NCI-H1436 treated with DMSO at 0.1 percent for 48 hours (cell line): ENCODE results near the gene FBXO9.

Source experiments
- DNase-seq: peaks from one replicate; lab custom pipeline; 2025; lab: John Stamatoyannopoulos, UW

The FBXO9 gene

GRCh38 chr6:53095270-53095669 is 30.1 kb downstream of the FBXO9 start:
- no peak for DNase-seq

DNA sequence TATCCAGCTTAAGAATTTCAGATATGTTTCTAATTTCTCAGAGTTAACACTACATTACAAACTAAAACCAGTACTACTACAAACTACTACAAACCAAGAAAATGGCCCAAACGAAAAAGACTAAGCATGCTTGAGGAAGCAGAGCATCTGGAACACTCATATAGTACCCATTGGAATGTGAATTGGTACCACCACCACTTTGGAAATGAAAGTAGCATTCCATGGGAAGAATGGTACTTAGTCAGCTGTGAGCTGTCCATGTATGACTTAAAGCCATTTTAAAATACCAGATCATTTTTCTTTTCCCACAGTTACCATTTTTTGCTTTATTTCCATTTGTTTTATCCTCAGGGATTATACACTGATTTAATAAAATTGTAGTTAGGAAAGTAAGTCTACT is 30.5 kb downstream of the FBXO9 start:
- no peak for DNase-seq

DNA sequence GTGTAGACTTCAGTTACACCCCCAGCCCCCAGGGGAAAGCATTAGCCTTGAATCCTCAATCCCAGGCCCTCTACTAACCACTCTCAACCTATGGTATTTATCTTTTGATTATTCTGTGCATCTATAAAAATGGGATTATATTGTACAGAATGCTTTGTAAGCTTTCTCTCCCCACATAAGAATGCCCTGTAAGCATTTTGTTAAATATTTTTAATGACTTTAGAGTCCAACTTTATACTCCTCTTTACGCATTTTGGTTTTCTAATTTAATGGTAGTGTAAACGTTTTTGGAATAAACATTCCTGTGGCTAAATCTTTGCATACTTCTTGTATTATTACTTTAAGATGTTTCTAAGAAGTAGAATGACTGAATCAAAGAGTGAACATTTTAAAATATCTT is 35.4 kb downstream of the FBXO9 start:
- DNase-seq, result no peak

DNA sequence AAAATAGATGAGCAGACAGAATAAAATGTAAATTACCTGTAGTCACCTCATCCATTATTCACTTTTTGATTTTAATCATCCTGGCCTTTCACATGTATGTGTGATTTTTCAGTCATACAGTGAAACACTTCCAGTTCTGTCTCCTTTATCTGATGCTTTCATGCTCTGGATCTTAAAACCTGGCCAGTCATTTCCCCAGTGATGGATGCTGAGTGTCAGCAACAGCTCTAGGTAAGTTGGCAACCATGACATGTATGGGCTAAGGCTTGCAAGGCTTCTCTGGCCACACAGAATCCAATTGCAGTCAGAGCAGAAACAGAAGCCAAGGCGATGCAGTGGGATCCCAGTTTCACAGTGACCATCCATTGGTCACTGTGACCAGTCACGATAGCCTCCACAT is 35.8 kb downstream of the FBXO9 start:
- no peak for DNase-seq

DNA sequence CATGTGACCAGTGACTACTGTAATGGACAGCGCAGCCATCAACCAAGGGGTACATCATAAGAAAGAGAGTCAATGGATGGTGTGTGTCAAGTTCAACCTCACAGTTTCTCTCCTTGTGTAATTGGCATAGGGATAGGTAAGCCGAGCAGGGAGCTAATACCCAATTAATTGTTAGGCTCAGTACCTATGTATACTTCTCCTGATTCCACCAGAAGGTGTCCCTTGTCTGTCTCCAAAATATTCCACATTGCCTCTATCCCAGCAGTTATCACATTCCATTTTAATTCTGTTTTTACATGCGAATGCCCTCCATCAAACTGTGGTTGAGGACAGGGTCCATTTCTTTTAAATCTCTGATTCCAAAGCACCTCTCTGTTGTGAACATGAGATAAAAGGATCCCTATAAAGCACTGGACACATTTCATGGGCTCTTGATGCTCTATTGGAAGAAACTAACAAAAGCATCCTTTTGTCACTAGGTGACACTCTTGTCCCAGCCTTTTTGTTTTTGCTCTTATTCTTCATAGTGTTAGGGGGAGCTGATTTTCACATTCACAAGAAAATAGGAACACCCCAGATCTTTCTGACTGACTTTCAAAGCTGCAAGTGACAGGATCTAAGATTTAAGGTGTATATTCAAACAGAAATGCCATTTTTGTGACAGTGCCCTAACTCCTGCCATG is 38.9 kb downstream of the FBXO9 start:
- no peak for DNase-seq

GRCh38 chr6:53104916-53105315 is 39.7 kb downstream of the FBXO9 start:
- no peak for DNase-seq

DNA sequence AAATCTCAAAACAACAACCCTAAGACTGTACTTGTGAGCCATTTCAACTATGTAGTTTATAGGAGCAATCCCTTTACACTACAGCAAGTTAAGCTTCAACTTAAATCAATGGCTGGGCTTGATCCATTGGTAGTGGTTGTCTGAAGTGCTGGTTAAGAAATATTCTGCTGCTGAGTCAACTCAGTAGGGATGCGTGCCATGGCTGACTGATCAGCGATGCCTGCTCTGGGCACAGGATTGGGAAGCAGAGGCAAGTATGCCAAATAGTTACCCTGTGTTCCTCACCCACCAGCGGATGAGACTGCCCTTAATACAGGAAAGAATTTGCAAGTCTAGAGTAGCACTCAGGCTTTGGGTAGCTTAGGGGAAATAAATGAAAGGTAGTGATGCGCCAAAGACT is 41.9 kb downstream of the FBXO9 start:
- no peak for DNase-seq

DNA sequence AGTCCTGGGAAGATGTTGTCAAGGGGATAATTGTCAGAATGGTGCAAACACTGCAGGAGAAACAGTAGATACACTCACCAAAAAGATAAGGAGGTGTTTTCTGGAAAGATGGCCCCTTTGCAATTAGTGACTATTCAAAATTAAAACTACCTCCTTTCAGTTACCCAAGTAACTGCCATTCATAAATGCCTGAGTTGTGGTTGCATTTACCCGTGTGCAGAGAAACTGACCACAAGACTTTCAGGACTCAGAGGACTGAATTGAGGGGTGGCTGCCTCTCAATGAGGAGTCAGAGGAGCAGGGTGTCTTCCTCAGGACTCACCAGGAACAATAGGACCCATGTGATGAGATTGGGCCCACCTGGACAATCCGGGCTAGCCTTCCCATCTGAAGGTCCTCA is 44.4 kb downstream of the FBXO9 start:
- DNase-seq, result no peak

DNA sequence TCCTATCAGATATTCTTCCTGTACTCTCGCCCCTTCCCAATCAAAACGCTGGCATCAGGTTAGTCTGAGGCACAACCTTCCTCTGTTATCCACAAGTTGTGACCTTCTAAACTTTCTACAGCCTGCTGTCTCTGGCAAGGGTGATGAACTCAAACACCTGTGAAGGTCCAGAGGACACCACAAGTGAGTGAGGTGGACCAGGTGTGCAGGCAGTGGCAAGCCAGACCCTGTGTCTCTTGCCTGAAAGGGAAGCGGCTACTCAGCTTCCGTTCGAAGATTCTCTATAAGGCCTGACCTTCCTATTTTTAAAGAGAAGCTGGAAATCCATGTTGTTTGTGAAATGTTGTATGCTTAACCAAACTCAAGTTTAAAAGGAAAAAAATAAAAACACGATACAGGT is 46.7 kb downstream of the FBXO9 start:
- no peak for DNase-seq

GRCh38 chr6:53112404-53112803 is 47.2 kb downstream of the FBXO9 start:
- no peak for DNase-seq

- DNase-seq, result no peak
Measured at GRCh38 chr6:53112871-53113270, 47.7 kb downstream of the FBXO9 start.

- DNase-seq, result no peak
Measured at GRCh38 chr6:53113742-53114141, 48.5 kb downstream of the FBXO9 start.

DNA sequence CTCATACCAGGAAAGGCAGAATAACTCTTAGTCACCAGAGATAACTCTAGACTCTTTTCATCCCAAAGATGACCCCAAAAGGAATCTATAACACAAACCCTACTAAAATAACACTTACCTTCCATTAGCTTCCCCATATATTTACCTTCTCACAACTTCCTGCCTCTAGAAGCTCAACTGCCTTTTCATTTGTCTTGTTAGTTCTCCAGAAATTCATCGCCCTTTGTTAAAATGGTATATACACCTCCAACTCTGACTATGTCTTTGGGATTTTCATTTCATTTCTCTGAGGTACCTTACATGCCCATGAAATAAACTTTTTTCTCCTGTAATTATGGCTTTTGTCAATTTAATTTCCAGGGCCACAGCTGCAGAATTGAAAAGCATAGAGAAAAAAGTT is 49.9 kb downstream of the FBXO9 start:
- no peak for DNase-seq

DNA sequence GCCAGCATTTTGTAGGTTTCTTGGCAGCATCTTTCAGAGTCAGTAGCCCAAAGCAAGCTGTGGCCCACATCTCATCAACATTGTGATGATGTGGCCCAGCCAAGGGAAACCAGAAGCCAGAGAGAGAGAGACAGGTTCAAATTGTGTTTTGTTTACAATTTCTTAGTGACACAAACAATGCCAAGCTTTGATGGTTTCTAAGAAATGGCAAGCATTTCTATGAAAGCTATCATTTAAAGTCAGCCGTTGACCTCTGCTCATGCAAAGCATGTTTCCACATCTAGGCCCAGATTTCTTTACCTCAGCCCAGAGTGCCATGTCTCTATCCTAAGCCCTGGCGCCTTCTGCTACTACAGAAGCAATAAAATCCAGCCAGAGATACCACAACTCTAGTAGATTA is 50.5 kb downstream of the FBXO9 start:
- no peak for DNase-seq

- no peak for DNase-seq
Measured at GRCh38 chr6:53119349-53119748, 54.1 kb downstream of the FBXO9 start.

GRCh38 chr6:53119772-53120409 is 54.7 kb downstream of the FBXO9 start:
- DNase-seq, result no peak

DNA sequence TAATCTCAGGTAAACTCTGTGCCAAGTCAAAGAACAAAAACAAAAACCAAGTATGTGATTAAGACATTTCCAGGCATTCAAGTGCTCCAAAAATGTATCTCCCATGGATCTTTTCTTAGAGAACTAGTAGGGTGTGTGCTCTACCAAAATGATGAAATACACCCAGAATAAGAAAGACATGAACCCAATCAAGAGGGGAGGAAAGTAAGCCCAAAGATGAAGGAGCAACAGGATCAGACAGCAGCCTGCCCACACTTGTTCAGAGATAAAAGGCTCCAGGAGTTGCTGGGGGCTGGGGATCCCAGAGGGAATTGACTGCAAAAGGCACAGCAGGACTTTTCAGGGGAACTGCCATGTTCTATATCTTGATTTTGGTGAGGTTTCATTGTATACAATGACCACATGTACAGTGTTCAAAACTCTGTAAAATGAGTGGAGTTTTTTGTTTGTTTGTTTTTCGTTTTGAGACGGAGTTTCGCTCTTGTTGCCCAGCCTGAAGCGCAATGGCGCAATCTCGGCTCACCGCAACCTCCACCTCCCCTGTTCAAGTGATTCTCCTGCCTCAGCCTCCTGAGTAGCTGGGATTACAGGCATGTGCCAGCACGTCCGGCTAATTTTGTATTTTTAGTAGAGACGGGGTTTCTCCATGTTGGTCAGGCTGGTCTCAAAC is 59.1 kb downstream of the FBXO9 start:
- DNase-seq, result no peak

DNA sequence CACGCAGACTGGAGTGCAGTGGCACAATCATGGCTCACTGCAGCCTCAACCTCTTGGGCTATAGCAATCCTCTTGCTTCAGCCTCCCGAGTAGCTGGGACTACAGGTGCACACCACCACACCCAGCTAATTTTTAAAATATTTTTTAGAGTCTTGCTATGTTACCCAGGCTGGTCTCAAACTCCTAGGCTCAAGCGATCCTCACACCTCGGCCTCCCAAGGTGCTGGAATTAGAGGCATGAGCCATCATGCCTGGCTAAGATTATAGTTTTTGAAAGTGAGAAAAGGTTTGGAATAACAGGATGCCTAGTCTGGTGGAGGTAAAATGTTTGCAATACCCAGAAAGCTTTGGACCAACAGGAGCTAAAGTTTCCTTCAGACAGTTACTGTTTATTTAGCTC is 60.1 kb downstream of the FBXO9 start:
- DNase-seq, result no peak

DNA sequence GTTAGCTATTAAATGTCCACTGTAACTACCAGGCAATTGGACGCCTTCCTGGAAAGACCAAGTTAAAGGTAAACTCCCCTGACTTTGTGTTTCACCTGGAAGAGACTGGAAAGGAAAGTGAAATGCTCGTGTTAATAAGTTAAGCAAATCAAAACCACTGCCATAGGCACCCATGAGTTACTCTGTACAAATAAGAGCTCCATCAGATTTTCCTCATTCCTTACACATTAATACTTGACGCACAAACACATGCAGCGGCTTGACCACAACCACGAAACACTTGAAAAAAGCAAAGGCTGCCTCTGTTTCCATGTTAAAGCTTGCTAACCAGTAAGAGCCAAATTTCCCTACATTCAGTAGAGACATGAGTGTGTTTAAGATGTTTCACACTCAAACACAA is 63.6 kb downstream of the FBXO9 start:
- DNase-seq, result no peak

GRCh38 chr6:53130569-53131290 is 65.5 kb downstream of the FBXO9 start:
- DNase-seq, result no peak

- DNase-seq, result no peak
Measured at GRCh38 chr6:53133961-53134360, 68.8 kb downstream of the FBXO9 start.

DNA sequence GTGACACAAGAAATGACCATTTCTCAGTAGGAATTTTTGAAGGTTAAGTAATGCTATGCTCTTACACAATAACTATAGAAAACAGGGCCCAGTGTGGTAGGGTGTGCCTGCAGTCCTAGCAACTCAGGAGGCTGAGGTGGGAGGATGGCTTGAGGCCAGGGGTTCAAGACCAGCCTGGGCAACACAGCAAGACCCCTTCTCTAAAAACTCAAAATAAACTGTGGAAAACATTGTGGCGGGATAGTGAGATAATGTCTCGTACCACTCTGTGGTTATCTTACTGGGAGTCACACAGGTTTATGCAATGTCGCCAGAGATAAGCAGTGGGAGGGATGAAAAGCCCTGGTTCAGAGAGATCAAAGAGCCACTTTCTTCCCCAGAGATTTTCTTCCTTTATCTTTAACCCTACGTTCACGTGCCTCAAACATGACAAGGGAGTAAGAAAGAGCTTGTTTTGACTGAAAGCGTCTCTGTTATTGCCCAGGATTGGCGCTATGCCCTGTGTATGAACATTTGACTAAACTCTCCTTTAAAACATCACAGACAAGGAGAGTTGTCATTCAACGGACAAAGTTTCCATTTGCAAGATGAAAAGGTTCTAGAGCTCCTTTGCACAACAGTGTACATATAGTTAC is 69.5 kb downstream of the FBXO9 start:
- no peak for DNase-seq
